Psoas muscle (tissue), 8 donors: Measurements from ENCODE around the gene C11orf24. TPM values are rescaled to one million over a fixed set of nuclear protein-coding genes. Genes with fewer than 3 reads are reported as not detected.
A peak's percentile ranks its signal among the peaks of the same experiment; 100 is the strongest.

Source experiments
- ATAC-seq, 4 donors: fragments of 200-7000 bp; cut with Tn5 transposase; one replicate each; pipeline ENCODE4 v1.9.1; 2020; ENCODE audit warnings: moderate library complexity in 3 of 4, mild to moderate bottlenecking in 2 of 4
- DNase-seq, 2 donors: peaks; one replicate each; pipeline ENCODE4 v3.0.0-alpha.2; 2020
- H3K27ac ChIP-seq: fragments of 200-600 bp; one replicate; pipeline ENCODE4 v1.8.0; 2022
- H3K27me3 ChIP-seq, 3 donors: fragments of 200-600 bp in 1 of 3; one replicate each; pipeline versions ENCODE4 v1.6.1 to v1.8.0; 2013 to 2022; ENCODE audit warnings: low read length in 2 of 3, mild to moderate bottlenecking in 2 of 3, moderate library complexity in 1 of 3; ENCODE audit not compliant: insufficient read depth in 3 of 3
- H3K36me3 ChIP-seq, 2 donors: fragments of 200-600 bp in 1 of 2; one replicate each; pipeline versions ENCODE4 v1.6.1 to v1.8.0; 2013 to 2022; ENCODE audit warnings: low read depth in 1 of 2, mild to moderate bottlenecking in 1 of 2, moderate library complexity in 1 of 2; ENCODE audit not compliant: insufficient read depth in 1 of 2
- H3K4me1 ChIP-seq: fragments of 200-600 bp; one replicate; pipeline ENCODE4 v1.8.0; 2022
- H3K4me3 ChIP-seq: fragments of 200-600 bp; one replicate; pipeline ENCODE4 v1.8.0; 2022; ENCODE audit warnings: mild to moderate bottlenecking
- H3K9me3 ChIP-seq: fragments of 200-600 bp; one replicate; pipeline ENCODE4 v1.8.0; 2022
- CTCF ChIP-seq: fragments of 200-600 bp; IDR thresholded peaks from one replicate; pipeline ENCODE4 v1.8.0; 2022; ENCODE audit warnings: antibody characterized with exemption
- WGBS, 3 donors: extraction: QIAGEN DNeasy Blood & Tissue Kit; methylation state at CpG; one replicate each; pipeline versions ENCODE4 v1.1.6 to v1.1.7; 2013; 5-methylcytosine and 5-hydroxymethylcytosine counted together
- intact Hi-C, 2 donors: fragments of 100-400 bp; cut with DNase I; formaldehyde crosslinking; loops; one replicate each; pipeline versions ENCODE4 v1.11.0 to v1.14.2; 2022
- polyA plus RNA-seq, 3 donors: library from polyadenylated mRNA; stranded (reverse); fragments of 200-250 nt; gene quantifications; one replicate each; pipeline ENCODE4 v1.2.3, GENCODE V29; 2013
- total RNA-seq, 4 donors: library from RNA; stranded (reverse); fragmentation: NEBNext Ultra II Directional in 2 of 4; extraction: Animal tissue kit (Norgen Biotek cat#: 25700) in 2 of 4; gene quantifications; one replicate each; pipeline versions ENCODE4 v1.2.1 to v1.2.4, GENCODE V29; 2021 to 2023
- donor health status: healthy with polysubstance abuse.
- donor health status: DM: no; HTN: no; CAD: no; lungs with moderate emphysema.
- donor health status: Bipolar disorder and iron deficiency.
- donor health status: healthy.
- donor health status: DM: yes; HTN: yes; CAD: no.
- donor health status: DM: no; HTN: no; CAD: no.
- donor health status: DM: no; HTN: no; CAD: no.
- donor health status: DM: yes; HTN: yes; CAD: no.

The C11orf24 gene
- total and polyA plus RNA-seq, 7 donors = 9.0 to 49.8 (median 20.7) TPM

- Histone ChIP-seq H3K9me3 (no peaks in the 10 kb centered on the region), H3K36me3 (no peaks in the 10 kb centered on the region), H3K4me1 (peaks cover 68% of the 10 kb centered on the region), H3K27me3 (no peaks in the 10 kb centered on the region), H3K4me3 (peak overlapping the region; percentile 92), H3K27ac (peak overlapping the region; percentile 96)
- intact Hi-C loops = no loop called here
- DNase-seq (no peak), ATAC-seq (no peak)
- 27 to 37% (median 29%) methylated on average over 14 of the region's 14 CpGs for WGBS, 3 donors
- no peak for TF ChIP-seq CTCF
Measured at GRCh38 chr11:68211546-68211945, 60.2 kb downstream of the C11orf24 start.

Other genes starting within 250 kb of the C11orf24 start
- 100 to 1,000 TPM; 204 to 328 (median 241) TPM for gene NDUFS8, start 241.3 kb downstream of the C11orf24 start, total RNA-seq
- gene NDUFS8, start 241.3 kb downstream of the C11orf24 start, polyA plus RNA-seq = 100 to 1,000 TPM; 193 to 390 (median 328) TPM
- gene TCIRG1, start 232.9 kb downstream of the C11orf24 start, total RNA-seq = 10 to 100 TPM; 11.4 to 14.6 (median 12.7) TPM
- gene TCIRG1, start 232.9 kb downstream of the C11orf24 start, polyA plus RNA-seq = 10 to 100 TPM; 10.9 to 20.1 (median 11.8) TPM
- 1 to 10 TPM; 3.6 to 6.9 (median 5.6) TPM for gene CHKA, start 150.6 kb downstream of the C11orf24 start, total RNA-seq
- 10 to 100 TPM in 1 of 3 donors, 1 to 10 TPM in 2; 6.2 to 11.2 (median 6.9) TPM for gene CHKA, start 150.6 kb downstream of the C11orf24 start, polyA plus RNA-seq
- 10 to 100 TPM; 17.9 to 27.6 (median 26.1) TPM for gene KMT5B, start 58.7 kb downstream of the C11orf24 start, total RNA-seq
- 10 to 100 TPM in 2 of 3 donors, 1 to 10 TPM in 1; 9.8 to 18.1 (median 11.7) TPM for gene KMT5B, start 58.7 kb downstream of the C11orf24 start, polyA plus RNA-seq
- 10 to 100 TPM; 16.7 to 19.2 (median 17.9) TPM for gene LRP5, start 40.6 kb upstream of the C11orf24 start, total RNA-seq
- 1 to 10 TPM; 5.3 to 8.0 (median 6.5) TPM for gene LRP5, start 40.6 kb upstream of the C11orf24 start, polyA plus RNA-seq
- gene PPP6R3, start 188.8 kb upstream of the C11orf24 start, total RNA-seq = 100 to 1,000 TPM in 1 of 4 donors, 10 to 100 TPM in 3; 58.8 to 102 (median 70.2) TPM
- 10 to 100 TPM; 19.7 to 43.2 (median 26.8) TPM for gene PPP6R3, start 188.8 kb upstream of the C11orf24 start, polyA plus RNA-seq